ENCODE results near the gene OOSP3.
"Not testable (repeated sequence)": the region's sequence is repeated elsewhere in the genome, so short reads cannot be mapped to it uniquely, and the experiment has no call there.

The OOSP3 gene, protein sequence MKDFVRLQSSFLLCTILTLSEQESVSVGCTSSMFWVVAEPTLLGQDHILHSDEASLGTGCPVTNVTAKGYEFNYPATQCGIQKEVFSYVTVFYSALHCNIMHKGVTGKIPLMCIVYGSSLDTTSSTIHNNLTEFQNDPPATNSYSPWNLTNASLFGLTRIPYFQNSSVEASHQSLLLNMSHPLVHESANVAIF

DNA sequence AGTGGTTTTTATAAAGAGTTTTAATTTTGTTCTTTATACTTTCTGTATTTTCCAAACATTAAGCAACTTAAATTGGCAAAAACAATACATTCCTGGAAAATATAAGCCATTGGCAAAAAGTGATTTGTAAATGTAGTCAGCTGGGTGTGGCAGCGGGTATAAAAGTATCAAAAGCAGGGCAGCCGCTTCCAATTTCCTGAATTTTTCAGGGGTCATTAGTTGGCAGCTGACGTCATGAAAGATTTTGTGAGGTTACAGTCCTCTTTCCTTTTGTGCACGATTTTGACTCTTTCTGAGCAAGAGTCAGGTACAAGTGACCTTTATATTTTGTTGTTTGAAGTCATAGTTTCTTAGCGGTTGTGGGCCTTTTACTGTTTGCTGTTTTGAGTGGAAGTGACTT is at the start of gene OOSP3:
TSS of gene OOSP3 (plus strand) at position 208 of the 400 bp plus-strand sequence. CDS start at position 235, 27 bp downstream.
- DNase-seq (ENCODE audit: low read depth in 3 of 3), result no peak

DNA sequence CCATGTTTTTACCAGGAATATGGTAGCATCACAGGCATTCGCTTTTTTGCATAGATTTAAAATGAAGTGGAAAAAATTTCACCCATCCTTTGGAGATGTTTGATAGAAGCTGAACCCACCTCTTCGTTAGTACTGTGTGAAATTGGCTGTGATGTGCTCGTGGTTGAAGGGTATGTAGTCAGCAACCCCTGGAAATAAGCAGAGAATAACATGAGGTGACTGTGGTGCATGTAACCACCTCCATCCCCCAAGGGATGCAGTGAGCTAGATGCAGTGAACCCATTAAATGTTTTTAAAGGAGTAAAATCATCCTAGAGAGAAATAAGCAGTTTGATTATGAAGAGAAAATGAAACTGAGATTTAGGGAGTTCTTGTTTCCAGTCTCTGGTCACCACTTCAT is 49.2 kb upstream of the OOSP3 start:
- no peak for DNase-seq (ENCODE audit: low read depth in 3 of 3)

DNA sequence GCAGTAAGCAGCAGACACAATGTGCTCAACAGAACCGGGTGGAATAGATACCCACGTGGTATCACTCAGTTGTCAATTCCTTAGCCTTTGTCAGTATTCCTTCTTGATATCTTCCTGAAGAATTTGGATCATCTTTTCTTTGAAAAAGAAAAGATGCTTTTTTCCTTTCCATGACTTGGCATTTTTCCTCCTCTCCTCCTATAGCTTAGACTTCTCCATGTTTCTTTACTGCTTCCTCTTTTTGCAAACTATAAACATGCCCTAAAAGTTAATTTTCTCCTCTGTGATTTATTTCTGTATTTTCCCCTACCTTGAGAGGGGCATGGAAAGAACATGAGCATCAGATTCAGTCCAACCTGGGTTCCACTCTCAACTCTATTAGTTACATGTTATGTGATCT is 45.0 kb upstream of the OOSP3 start:
- no peak for DNase-seq (ENCODE audit: low read depth in 3 of 3)

DNA sequence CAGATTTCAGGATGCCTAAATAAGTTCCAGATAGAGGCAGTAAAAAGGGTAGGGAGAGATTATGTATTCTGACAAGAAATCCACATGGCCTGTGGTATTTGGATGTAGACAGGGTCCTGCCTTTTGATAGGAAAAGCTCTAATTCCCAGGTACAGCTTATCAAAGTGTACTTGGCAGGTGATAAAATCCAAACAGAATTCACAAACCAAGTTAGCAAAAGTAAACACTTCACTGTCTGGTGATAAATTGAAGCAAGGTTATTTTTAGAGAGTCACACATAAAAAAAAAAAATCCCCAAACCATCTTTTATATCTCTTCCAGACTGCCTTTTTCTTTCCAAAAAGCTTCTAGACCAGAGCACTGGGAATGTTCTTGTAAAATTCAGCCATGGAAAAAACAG is 39.0 kb upstream of the OOSP3 start:
- DNase-seq (ENCODE audit: low read depth in 3 of 3), result no peak

DNA sequence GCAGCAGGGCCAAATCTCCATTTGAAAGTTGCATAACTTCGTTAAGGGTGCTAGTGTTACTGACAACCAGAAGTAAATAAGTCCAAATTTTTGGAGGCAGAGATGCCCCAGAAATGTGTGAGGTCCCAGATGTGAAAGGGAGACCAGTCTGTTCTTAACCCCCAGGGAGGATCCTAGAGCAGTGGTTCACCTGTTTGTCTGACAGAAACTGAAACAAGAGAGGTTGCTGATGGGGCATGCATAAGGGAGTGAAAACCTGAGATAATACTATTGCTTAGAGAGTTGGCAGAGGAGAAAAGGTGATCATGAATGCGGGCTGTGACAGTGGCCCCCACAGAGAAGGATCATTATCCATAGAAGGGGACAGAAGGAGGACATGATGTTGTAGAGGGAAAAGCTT is 37.1 kb upstream of the OOSP3 start:
- no peak for DNase-seq (ENCODE audit: low read depth in 3 of 3)

DNA sequence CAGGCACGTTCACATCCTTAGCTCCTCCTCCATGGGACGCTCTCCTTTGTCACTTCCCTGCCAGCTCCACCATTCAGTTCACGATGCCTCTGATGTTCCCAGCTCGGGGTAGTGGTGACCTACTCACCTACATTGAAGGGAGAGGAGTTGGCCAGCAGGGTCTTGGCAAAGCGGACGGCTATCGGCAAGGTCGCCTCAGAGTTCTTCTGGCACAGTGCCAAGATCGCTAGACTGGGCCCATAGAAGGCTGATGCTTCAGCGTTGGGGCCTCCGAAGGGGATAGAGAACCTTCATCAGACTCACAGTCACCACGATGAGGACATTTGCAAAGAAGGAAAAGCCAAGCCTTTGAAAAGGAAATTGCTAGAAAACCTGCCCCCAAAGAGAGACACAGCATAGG is 36.3 kb upstream of the OOSP3 start:
- no peak for DNase-seq (ENCODE audit: low read depth in 3 of 3)

DNA sequence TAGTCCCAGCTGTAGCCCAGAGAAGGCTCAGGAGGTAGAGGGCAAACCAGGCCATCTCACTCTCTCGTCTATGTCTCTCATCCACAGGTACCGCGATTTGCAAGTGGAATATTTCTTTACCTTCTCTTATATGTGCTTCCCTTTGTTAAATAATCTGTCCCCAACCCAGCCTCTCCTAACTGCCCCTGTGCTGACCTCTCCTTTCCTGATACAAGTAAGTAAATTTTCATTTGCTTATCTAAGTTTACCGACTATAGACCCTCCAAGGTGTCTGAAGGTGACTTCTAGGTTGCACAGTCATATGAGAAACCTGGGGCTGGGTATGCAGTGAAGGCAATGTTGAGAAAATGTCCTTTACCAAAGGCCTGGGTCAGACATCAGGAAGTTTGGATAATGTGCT is 33.2 kb upstream of the OOSP3 start, which contains the start of gene CBLIF:
TSS of gene CBLIF (minus strand) at position 101 of the 400 bp plus-strand sequence. CDS start at position 55, 46 bp downstream.
- DNase-seq (ENCODE audit: low read depth in 3 of 3), result no peak

DNA sequence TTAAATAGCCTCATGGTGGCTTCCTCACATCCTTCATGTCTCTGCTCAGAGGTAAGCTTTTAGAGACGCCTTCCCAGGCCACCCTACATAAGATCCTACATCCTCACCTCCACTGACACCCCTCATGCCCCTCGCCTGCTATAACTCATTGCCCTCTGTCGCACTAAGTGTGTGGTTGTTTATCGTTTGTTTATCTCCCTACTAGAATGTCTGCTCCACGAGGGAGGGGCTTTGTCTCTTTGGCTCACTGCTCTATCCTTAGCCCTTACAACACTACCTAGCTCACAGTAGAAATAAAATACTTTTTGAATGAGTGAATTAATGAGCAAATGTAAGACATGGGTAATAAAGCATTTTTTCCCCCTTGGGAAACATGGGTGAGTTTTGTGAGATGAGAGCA is 32.0 kb upstream of the OOSP3 start:
- DNase-seq (ENCODE audit: low read depth in 3 of 3), result no peak

DNA sequence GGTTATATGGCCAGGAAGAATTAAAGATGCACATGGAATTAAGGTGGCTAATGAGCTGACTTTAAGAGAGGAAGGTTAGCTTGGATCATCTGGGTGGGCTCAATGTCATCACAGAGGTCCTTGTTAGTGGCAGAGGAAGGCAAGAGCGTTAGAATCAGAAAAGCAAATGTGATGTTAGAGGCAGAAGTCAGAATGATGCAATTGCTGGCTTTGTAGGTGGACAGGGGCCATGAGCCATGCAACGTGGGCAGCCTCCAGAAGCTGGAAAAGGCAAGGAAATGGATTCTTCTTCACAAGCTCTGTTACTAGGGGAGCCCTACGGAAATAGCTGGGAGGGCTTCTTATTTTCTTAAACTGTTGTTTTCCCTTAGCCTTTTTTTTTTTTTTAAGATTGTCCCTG is 31.0 kb upstream of the OOSP3 start:
- DNase-seq (ENCODE audit: low read depth in 3 of 3), result no peak

DNA sequence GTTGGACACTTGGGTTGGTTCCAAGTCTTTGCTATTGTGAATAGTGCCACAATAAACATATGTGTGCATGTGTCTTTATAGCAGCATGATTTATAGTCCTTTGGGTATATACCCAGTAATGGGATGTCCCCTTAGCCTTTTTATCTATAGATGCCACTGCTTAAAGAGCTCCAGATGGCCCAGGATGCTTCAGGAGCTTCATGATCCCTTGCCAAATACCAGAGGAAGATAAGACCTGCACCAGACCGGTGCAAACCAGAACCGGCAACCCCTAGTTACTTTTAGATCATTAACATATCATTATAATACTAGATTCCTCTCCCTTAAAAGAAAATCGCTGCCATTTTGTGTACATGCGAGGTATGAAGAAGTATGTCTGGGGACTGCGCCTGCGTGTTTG is 30.1 kb upstream of the OOSP3 start:
- not testable (repeated sequence) for DNase-seq (ENCODE audit: low read depth in 3 of 3)

DNA sequence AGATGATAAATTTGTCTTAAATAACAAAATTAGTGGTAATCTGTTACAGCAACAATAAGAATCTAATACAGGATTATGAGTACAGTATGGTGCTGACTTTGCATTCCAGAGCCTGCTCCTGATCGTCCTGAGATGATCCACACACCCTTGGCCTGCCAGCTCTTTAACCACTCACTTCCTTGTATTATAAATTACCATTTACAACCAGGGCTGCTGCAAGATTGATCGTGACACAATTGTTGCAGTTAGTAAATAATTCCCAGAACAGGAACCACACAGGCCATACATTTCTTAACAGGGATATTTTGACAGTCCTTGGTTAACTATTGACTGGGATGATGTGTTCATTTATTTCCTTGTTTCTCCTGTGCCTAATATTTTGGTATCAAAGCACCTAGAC is 29.5 kb upstream of the OOSP3 start:
- DNase-seq (ENCODE audit: low read depth in 3 of 3), result no peak

DNA sequence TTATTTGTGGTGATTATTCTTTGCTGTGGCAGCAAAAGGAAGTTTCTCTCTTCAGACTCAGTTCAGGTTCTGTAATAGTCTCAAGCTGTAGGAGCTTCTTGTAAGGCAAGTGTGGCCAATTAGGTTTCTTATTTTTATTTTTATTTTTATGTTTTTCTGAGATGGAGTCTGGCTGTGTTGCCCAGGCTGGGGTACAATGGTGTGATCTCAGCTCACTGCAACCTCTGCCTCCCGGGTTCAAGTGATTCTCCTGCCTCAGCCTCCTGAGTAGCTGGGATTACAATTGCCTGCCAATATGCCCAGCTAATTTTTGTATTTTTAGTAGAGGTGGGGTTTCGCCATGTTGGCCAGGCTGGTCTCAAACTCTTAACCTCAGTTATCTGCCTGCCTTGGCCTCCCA is 29.0 kb upstream of the OOSP3 start:
- not testable (repeated sequence) for DNase-seq (ENCODE audit: low read depth in 3 of 3)

DNA sequence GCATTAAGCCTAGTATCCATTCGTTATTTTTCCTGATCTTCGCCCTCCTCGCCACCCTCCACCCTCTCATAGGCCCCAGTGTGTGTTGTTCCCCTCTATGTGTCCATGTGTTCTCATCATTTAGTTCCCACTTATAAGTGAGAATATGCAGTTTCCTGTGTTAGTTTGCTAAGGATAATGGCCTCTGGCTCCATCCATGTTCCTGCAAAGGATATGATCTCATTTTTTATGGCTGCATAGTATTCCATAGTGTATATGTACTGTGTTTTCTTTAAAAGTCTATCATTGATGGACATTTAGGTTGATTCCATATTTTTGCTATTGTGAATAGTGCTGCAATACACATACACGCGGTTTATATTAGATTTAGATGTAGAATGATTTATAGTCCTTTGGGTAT is 27.2 kb upstream of the OOSP3 start:
- not testable (repeated sequence) for DNase-seq (ENCODE audit: low read depth in 3 of 3)

DNA sequence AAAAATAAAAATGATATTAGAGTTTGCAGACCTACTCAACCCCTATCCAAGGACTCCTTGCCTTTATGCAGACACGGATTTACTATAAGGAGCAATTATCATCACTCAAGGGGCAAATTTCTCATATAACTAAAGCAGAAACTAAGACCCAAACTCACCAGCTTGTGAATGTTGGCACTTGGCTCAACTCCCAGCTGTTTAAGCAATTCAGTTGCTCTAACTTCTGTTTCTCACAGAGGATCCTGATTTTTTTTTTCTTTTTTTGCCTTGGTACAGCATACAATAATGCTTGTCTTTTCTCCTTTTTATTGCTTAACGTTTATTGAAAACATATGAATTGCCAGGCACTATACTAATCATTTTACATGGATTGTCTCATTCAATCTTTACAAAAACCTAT is 23.7 kb upstream of the OOSP3 start:
- DNase-seq (ENCODE audit: low read depth in 3 of 3), result no peak

DNA sequence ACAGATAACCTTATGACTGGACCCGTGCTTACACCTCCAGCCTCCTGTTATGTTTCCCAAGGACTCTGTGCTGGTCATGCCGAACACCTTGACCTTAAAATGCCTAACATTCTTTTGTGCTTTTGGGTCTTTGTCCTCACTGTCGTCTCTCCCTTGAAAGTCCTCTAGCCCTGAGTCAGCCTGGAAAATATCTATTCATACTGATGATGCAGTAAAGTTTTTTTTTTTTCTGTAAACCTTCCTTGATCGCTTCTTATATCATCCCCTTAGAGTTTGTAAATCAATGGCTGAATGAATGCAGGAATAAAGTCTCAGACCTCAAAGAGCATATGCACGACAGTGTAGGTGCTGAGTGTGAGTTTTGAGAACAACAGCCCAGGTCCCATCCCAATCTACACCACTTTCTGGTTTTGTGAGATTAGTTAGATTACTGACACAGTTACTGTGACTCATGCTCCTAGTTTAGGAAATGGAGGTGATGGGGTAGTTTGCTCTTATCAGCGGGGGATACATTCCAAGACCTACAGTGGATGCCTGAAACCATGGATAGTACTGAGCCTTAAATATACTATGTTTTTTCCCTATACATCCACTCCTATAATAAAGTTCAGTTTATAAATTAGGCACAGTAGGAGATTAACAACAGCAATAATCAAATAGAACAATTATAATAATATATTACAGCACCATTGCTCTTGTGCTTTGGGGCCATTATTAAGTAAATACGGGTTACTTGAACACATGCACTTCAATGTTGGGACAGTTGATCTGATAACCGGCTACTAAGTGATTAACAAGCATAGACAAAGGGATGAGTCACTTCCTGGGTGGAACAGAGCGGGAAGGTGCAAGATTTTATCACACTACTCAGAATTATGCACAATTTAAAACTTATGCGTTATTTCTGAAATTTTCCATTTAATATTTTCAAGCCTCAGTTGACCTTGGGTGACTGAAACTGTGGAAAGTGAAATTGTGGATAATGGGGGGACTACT is 20.8 kb upstream of the OOSP3 start:
- DNase-seq (ENCODE audit: low read depth in 3 of 3), result peak in 1 of 3 experiments; percentile 7

DNA sequence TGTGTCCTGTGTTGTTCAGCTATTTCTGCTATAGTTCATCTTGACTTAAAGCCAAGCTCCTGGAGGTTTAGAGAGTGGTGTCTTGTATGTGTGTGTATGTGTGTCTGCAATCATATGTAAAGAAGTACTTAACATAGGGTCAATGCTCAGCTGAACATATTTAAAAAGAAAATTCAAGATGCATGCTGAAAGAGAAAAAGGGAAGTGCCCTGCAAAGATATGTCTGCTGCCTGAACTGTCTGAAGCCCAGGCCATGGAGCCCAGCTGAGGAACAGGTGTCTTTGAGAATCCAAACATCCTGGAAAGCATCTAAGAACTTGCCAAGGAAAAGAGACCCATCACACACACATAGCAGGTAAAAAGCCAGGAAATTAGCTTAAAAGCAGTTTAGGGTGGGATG is 18.9 kb upstream of the OOSP3 start:
- no peak for DNase-seq (ENCODE audit: low read depth in 3 of 3)

DNA sequence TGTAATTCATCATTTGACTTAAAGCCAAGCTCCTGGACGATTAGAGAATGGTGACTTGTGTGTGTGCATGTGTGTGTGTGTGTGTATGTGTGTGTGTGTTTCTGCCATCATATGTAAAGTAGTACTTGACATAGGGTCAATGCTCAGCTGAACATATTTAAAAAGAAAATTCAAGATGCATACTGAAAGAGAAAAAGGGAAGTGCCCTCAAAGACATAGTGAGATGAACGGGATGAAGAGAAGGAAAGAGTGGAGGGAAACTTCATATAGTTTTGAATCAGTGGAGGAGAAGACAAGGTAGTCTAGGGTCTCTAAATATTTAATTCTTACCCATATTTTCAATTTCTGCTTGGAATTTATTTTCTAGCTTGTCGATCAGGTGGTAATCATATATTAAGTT is 16.3 kb upstream of the OOSP3 start:
- no peak for DNase-seq (ENCODE audit: low read depth in 3 of 3)

DNA sequence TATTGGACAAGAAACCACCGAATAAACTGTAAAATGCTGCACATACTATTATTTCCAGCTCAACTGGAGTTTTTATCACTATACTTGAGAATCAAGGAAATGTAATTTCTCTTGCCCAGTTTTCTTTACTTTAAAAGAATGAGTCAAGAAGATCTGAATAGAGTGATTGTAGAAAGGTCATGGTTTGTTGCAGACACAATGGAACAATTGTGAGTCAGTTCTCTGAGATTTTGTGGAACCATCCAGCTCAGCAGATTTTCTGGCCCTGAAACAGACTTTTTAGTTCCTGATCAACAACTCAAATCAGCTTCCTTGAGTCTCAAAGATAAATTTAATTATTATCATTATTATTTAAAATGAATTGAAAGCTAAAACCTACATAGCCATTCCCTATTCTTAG is 13.6 kb upstream of the OOSP3 start:
- DNase-seq (ENCODE audit: low read depth in 3 of 3), result no peak

DNA sequence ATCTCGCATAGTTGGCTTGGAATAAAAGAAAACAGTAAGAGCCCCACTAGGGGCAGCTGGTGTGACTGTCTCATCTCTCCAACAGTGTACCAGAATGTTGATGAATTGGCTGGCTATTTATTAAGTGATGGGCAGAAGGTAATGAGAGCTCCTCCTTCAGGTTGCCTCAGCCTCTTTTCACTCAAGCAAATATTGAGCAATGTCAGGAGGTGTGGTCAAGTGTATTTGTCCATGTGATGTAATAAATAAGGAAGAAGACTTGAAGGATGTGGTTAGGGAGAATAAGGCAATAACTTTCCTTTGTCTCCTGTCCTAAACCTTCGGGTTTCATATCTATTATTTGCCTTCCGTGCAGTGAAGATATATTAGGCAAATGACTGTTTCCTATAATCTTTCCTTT is 12.2 kb upstream of the OOSP3 start, which contains the start of gene TCN1:
TSS of gene TCN1 (minus strand) at position 91 of the 400 bp plus-strand sequence. CDS start at position 74, 17 bp downstream.
- no peak for DNase-seq (ENCODE audit: low read depth in 3 of 3)

DNA sequence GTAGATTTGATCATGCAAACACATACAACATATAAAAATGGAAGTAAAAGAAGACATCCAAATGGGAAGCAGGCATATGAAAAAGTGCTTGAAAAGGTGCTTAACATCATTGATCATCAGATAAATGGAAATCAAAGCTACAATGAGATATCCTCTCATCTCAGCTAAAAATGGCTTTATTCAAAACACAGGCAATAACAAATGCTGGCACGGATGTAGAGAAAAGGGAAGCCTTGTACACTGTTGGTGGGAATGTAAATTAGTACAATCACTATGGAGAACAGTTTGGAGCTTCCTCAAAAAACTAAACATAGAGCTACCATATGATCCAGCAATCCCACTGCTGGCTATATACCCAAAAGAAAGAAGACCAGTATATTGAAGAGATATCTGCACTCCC is 11.7 kb upstream of the OOSP3 start:
- DNase-seq (ENCODE audit: low read depth in 3 of 3), result no peak

DNA sequence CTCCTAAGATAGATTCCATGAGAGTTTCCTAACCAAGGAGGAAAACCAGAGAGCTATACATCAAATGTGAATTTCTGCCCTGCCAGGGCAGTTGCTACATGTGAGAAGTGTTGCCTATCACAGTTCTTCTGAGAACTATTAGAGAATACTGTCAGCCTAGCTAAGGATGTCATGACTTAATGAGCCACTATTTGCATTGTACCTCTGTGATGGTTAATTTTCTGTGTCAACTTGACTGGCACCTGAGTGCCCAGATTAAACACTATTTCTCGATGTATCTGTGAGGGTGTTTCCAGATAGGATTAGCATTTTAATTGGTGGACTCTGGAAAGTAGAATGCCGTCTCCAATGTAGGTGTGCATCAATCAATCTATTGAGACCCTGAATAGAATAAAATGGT is 10.6 kb upstream of the OOSP3 start:
- no peak for DNase-seq (ENCODE audit: low read depth in 3 of 3)

DNA sequence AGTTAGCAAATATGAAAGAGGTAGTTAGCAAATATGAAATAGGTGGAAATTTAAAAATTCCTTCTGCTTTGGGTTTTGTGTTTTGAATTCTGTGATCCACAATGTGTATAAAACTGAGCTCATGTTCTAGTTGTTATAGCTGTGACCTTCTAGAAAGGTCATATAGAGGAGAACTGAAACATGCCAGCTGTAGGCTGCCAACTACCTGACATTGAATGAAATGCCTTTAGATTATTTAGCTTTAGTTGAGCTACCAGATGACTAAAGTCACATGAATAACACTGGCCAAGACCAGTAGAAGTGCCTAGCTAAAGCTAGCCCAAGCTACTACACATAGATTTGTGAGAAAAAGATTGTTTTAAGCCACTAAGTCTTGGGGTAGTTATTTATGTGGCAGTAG is 6.5 kb upstream of the OOSP3 start:
- DNase-seq (ENCODE audit: low read depth in 3 of 3), result no peak
